AG04449 (cell line): ENCODE measurements around the gene BPIFB3.
"Not testable (repeated sequence)": the region's sequence is repeated elsewhere in the genome, so short reads cannot be mapped to it uniquely, and the experiment has no call there.

ENCODE experiments used
- CTCF ChIA-PET: fragments of 350-600 bp; formaldehyde crosslinking; extraction: SDS; loops from one replicate; lab custom pipeline; 2021; ENCODE audit warnings: antibody characterized with exemption; lab: Yijun Ruan, JAX
- POLR2A ChIA-PET: fragments of 400-600, 350-600 bp; formaldehyde crosslinking; extraction: SDS; loops from one replicate; lab custom pipeline; 2020; ENCODE audit warnings: antibody characterized with exemption, inconsistent platforms; lab: Yijun Ruan, JAX
- DNase-seq: peaks from one replicate; pipeline ENCODE4 v3.0.0-alpha.2; 2010; ENCODE audit warnings: low read depth, low spot score
- H3K4me3 ChIP-seq: 2 replicates; pipeline ENCODE4 v1.5.1; 2011; ENCODE audit warnings: low read depth, mild to moderate bottlenecking, control low read depth, low read length
- CTCF ChIP-seq: IDR thresholded peaks from one replicate; pipeline ENCODE4 v1.5.1; 2011; ENCODE audit warnings: mild to moderate bottlenecking, moderate library complexity, low read length, control low read depth, inconsistent platforms; ENCODE audit not compliant: insufficient read depth; ENCODE audit errors: missing control alignments

The BPIFB3 gene

GRCh38 chr20:33092361-33092760 lies 38.7 kb downstream of the BPIFB3 start:
- no peak for DNase-seq
- POLR2A ChIA-PET, result no interaction called here
- CTCF ChIA-PET, result no interaction called here
- TF ChIP-seq CTCF, result no peak
- no peak overlapping the region for H3K4me3 ChIP-seq

- CTCF ChIA-PET, result no interaction called here
- POLR2A ChIA-PET, result no interaction called here
- TF ChIP-seq CTCF, result no peak
- DNase-seq, result no peak
- no peak overlapping the region for H3K4me3 ChIP-seq
Measured at GRCh38 chr20:33093074-33093473, 39.4 kb downstream of the BPIFB3 start.

- ChIA-PET CTCF (interaction anchor here (3.6 kb wide), 1 partner anchor 192 kb away, joined by 21 read pairs; no protein-coding TSS in a partner anchor), POLR2A (no interaction called here)
- no peak for TF ChIP-seq CTCF
- H3K4me3 ChIP-seq, result no peak overlapping the region
- DNase-seq, result no peak
Measured at GRCh38 chr20:33093582-33093981, 39.9 kb downstream of the BPIFB3 start.

GRCh38 chr20:33095249-33095648 lies 41.5 kb downstream of the BPIFB3 start:
- CTCF ChIA-PET, result interaction anchor here (0.9 to 5.1 kb wide), 4 partner anchors 192 to 306 kb away, joined by 3 to 30 read pairs (median 12); no protein-coding TSS in a partner anchor
- no peak overlapping the region for H3K4me3 ChIP-seq
- no peak for TF ChIP-seq CTCF
- no peak for DNase-seq
- POLR2A ChIA-PET, result no interaction called here

- TF ChIP-seq CTCF, result peak; percentile 61
- DNase-seq, result peak; percentile 3
- POLR2A ChIA-PET, H3K4me3 ChIP-seq: not testable (repeated sequence)
- CTCF ChIA-PET, result interaction anchor here (1.0 to 5.1 kb wide), 10 partner anchors 9 to 422 kb away, joined by 3 to 30 read pairs (median 4); no protein-coding TSS in a partner anchor
Measured at GRCh38 chr20:33095902-33096584, 42.3 kb downstream of the BPIFB3 start.

- no peak overlapping the region for H3K4me3 ChIP-seq
- POLR2A ChIA-PET, result no interaction called here
- CTCF ChIA-PET, result interaction anchor here (1.2 to 5.1 kb wide), 7 partner anchors 10 to 319 kb away, joined by 3 to 30 read pairs (median 6); no protein-coding TSS in a partner anchor
- DNase-seq, result no peak
- TF ChIP-seq CTCF, result no peak
Measured at GRCh38 chr20:33097001-33097400, 43.3 kb downstream of the BPIFB3 start.
